HepG2 (cell line): ENCODE data around the gene ZNRF4. TPM values are rescaled to one million over a fixed set of nuclear protein-coding genes. Genes with fewer than 3 reads are reported as not detected.

Experiments
- BCLAF1 ChIP-seq: fragments of 450-650 bp; IDR thresholded peaks from 2 replicates; pipeline ENCODE4 v1.6.1; 2017; ENCODE audit warnings: mild to moderate bottlenecking
- CHD2 ChIP-seq: IDR thresholded peaks from 2 replicates; pipeline ENCODE4 v1.6.1; 2011; ENCODE audit warnings: low read depth, low read length, improper control_type of control experiment
- ESRRA ChIP-seq: sonication (generic); formaldehyde crosslinking; IDR thresholded peaks from 2 replicates; pipeline ENCODE4 v1.5.1; 2020; ENCODE audit warnings: mild to moderate bottlenecking, low read depth, missing genetic modification reagents
- HINFP ChIP-seq: sonication (generic); formaldehyde crosslinking; IDR thresholded peaks from 2 replicates; pipeline ENCODE4 v1.4.0; 2020; ENCODE audit warnings: low read depth, mild to moderate bottlenecking, missing genetic modification reagents
- HNF4A ChIP-seq: sonication (generic); formaldehyde crosslinking; IDR thresholded peaks from 2 replicates; pipeline ENCODE4 v1.4.0; 2020; ENCODE audit warnings: missing genetic modification reagents
- MIER3 ChIP-seq: IDR thresholded peaks from 2 replicates; pipeline ENCODE4 v1.6.1; 2016; ENCODE audit warnings: missing compliant biosample characterization, borderline replicate concordance
- MZF1 ChIP-seq: sonication (generic); formaldehyde crosslinking; IDR thresholded peaks from 2 replicates; pipeline ENCODE4 v1.8.1; 2023; ENCODE audit warnings: mild to moderate bottlenecking, missing genetic modification reagents, borderline replicate concordance
- NFIC ChIP-seq: IDR thresholded peaks from 2 replicates; pipeline ENCODE4 v1.6.1; 2012; ENCODE audit warnings: mild to moderate bottlenecking, low read length, inconsistent platforms
- NR0B2 ChIP-seq: sonication (generic); formaldehyde crosslinking; IDR thresholded peaks from 2 replicates; pipeline ENCODE4 v1.4.0; 2020; ENCODE audit warnings: mild to moderate bottlenecking, missing genetic modification reagents
- PLSCR1 ChIP-seq: sonication (generic); formaldehyde crosslinking; IDR thresholded peaks from 2 replicates; pipeline ENCODE4 v1.5.0; 2020; ENCODE audit warnings: missing genetic modification reagents, mild to moderate bottlenecking, borderline replicate concordance
- SNAPC4 ChIP-seq: sonication (generic); formaldehyde crosslinking; IDR thresholded peaks from 2 replicates; pipeline ENCODE4 v1.4.0; 2020; ENCODE audit warnings: mild to moderate bottlenecking, missing genetic modification reagents
- SNAPC5 ChIP-seq: sonication (generic); formaldehyde crosslinking; IDR thresholded peaks from 2 replicates; pipeline ENCODE4 v1.8.1; 2023; ENCODE audit warnings: mild to moderate bottlenecking, missing genetic modification reagents, borderline replicate concordance
- TOE1 ChIP-seq: sonication (generic); formaldehyde crosslinking; IDR thresholded peaks from 2 replicates; pipeline ENCODE4 v1.4.0; 2020; ENCODE audit warnings: mild to moderate bottlenecking, missing genetic modification reagents
- XRCC5 ChIP-seq: fragments of 200-400 bp; formaldehyde crosslinking; optimal IDR thresholded peaks from 2 replicates; pipeline ENCODE3; 2017; ENCODE audit warnings: mild to moderate bottlenecking, low read length
- ZNF180 ChIP-seq: sonication (generic); formaldehyde crosslinking; IDR thresholded peaks from 2 replicates; pipeline ENCODE4 v1.4.0; 2020; ENCODE audit warnings: low read depth, missing genetic modification reagents, borderline replicate concordance
- ZNF775 ChIP-seq: sonication (generic); formaldehyde crosslinking; IDR thresholded peaks from 2 replicates; pipeline ENCODE4 v1.4.0; 2020; ENCODE audit warnings: missing genetic modification reagents, mild to moderate bottlenecking, moderate library complexity, borderline replicate concordance
- ZZZ3 ChIP-seq: sonication (generic); formaldehyde crosslinking; IDR thresholded peaks from 2 replicates; pipeline ENCODE4 v1.4.0; 2020; ENCODE audit warnings: missing genetic modification reagents, mild to moderate bottlenecking, borderline replicate concordance
- polyA plus RNA-seq, 8 experiments: library from polyadenylated mRNA; depleted of rRNA in 3 of 8; stranded (reverse) in 7 of 8; unstranded in 1 of 8; fragments of >200 nt; fragmentation: Illumina TruSeq in 4 of 8; extraction: Trizol in 4 of 8; gene quantifications; 2 replicates each; pipeline versions ENCODE4 v1.2.1 to v1.2.3, GENCODE V29; 2011 to 2016; ENCODE audit warnings: low read depth in 4 of 8, missing spikeins in 1 of 8, mixed read lengths in 1 of 8; ENCODE audit not compliant: insufficient read depth in 1 of 8
- total RNA-seq, 5 experiments: library from RNA; depleted of rRNA; stranded (reverse); fragments of >200 nt; fragmentation: Illumina TruSeq; extraction: Trizol; gene quantifications; 2 replicates each; pipeline ENCODE4 v1.2.3, GENCODE V29; 2016; ENCODE audit warnings: low read depth in 1 of 5

ZNRF4 gene
- total and polyA plus RNA-seq, 2 of the 13 experiments (the other 11 are each of a cell fraction or from before 2014, with no cell fraction given) = not detected

GRCh38 chr19:5484398-5485285 is 29.4 kb downstream of the ZNRF4 start (continued):
- TF ChIP-seq HINFP (CRISPR knock-in tag) (no peak; the same call in 1 of the 2 replicates), HNF4A (CRISPR knock-in tag) (peak; percentile 91), NFIC (no peak), SNAPC5 (CRISPR knock-in tag) (no peak), CHD2 (no peak), ZNF180 (CRISPR knock-in tag) (no peak), SNAPC4 (CRISPR knock-in tag) (no peak), MZF1 (CRISPR knock-in tag) (no peak), ZNF775 (CRISPR knock-in tag) (no peak), BCLAF1 (no peak), MIER3 (CRISPR knock-in tag) (peak; percentile 38; the same call in 1 of the 2 replicates), TOE1 (no peak), NR0B2 (CRISPR knock-in tag) (no peak), XRCC5 (no peak), ESRRA (CRISPR knock-in tag) (no peak; the same call in 1 of the 2 replicates), PLSCR1 (CRISPR knock-in tag) (no peak), ZZZ3 (no peak)
